GM18858 (cell line): ENCODE measurements around the gene TXNL4A.

Source experiments
- ATAC-seq: cut with Tn5 transposase; IDR thresholded peaks from one replicate; pipeline ENCODE4 v1.9.1; 2021; ENCODE audit not compliant: unreplicated experiment

The TXNL4A gene

DNA sequence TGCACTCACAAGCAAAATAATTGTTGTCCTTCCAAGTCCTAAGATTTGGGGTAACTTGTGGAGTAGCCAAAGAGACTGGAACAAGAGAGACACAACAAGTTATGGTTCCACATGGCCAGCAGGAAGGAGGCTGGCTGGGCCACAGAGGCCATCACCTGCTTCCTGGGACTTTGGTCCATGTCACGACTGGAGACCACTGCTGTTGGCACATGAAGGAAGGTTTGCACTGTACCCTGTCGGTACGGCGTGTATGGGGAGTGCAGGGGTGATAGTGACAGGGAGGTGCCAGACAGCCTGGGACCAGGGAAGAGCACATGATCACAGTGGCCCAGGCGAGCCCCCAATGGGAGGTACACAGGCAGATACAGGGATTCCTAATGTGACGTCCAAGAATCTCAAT, 52.4 kb downstream of the TXNL4A start:
- no peak for ATAC-seq

DNA sequence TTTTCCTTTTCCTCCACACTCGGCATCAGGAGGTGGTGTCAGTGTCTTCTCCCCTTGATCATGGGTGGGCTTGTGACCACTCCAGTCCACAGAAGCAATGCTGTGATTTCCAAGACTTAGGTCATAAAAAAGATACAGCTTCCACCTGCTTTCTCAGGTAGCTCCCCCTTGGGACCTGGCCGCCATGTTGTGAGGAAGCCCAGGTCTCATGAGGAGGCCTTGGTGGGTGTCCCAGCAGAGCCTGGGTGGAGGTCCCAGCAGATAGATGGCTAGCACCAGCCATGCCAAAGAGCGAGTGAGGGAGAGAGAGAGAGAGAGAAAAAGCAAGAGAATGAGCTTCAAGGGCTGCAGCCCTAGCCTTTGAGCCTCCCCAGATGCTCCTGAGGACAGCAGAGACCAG, 52.9 kb downstream of the TXNL4A start:
- no peak for ATAC-seq

DNA sequence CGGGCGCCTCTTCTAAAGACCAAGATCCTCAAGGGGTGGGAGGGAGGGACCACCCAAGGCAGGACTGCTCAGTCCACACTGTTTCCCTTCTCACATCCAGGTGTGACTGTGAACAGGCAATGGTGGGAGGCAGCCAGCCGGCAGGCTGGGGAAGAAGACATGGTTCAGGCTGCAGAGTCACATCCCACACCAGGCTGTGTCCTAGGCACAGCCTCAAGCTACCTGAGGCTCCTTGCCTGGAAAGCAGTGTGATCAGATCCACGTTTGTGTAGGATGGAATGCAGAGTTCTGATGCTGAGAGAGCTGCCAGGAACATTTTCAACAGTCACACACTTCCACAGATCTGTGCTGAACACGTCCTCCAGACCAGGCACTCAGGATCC, 53.3 kb downstream of the TXNL4A start:
- ATAC-seq = no peak

DNA sequence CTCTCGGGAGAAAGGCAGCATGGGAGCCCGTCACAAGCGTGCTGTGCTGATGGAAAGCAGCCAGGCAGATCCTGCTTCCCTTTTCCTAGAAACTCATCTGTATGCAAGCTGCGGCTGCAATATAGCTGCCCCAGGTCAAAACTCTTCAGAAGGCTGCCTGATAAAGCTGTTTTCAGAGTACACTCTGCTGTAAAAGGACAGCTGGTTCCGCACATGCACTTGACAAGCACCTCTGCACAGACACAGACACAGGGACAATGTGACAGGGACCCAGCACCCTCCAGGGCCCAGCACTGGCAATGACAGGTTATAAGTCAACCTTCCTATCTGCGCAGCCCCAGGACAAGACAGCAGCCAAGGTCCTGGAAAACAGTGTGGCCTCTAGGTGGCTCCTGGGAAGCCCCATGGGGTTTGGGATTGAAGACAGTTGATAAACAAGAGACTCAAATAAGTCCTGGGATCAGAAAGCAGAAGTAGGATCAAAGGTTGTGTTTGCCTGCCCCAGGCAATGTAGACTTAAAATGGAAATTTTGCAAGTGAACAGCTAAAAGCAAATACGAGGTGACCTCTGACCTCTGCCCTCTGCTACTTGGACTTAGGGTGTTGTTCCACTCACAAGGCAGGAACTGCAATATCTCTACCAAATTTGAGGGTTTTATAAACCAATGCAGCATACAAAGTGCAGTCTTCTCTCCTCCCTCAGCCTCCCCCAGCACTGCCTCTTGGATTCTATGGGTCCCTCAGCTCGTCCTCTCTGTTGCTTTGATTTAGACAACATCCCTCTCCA, 53.9 kb downstream of the TXNL4A start:
- ATAC-seq = no peak

DNA sequence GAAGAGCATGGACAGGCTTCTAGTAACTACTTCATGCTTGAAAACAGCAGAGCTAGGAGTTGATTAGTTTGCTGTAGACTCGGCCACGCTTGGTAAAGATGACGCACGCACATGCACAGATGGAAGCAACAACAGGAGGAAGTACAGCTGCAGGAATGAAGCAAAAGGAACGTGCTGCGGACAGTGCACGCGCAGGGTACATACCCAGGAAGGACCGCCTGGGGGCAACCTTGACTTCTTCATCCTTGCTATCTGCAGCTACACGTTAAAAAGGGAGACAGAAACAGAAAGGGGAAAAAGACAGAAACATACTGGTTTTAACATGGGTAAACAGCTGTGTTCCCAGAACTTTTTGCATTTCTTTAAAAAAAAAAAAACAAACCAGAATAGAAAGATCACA, 54.6 kb downstream of the TXNL4A start:
- ATAC-seq = no peak

DNA sequence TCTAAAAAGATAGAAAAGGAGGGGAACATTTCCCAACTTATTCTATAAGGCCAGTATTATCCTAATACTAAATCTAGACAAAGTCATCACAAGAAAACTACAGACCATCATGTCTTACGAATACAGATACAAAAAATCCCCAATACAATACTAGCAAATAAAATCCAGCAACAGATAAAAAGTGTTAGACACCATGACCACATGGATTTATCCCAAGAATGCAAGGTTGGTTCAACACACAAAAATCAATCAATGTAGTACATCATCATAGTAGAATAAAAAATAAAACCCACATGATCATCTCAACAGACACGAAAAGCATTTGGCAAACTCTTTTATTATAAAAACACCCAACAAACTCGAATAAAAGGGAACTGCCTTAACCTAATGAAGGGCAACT, 55.5 kb downstream of the TXNL4A start:
- ATAC-seq = no peak

DNA sequence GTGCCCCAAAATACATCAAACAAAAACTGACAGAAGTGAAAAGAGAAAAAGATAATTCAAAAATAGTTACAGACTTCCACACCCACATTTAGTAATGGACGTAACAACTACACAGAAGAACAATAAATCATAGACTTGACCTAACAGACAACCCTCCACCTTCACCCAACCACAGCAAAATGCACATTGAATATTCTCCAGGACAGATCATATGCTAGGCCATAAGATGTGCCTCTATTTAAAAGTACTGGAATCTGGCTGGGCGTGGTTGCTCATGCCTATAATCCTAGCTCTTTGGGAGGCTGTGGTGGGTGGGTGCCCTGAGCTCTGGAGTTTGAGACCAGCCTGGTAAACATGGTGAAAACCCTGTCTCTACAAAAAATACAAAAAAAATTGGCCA, 56.9 kb downstream of the TXNL4A start:
- no peak for ATAC-seq

DNA sequence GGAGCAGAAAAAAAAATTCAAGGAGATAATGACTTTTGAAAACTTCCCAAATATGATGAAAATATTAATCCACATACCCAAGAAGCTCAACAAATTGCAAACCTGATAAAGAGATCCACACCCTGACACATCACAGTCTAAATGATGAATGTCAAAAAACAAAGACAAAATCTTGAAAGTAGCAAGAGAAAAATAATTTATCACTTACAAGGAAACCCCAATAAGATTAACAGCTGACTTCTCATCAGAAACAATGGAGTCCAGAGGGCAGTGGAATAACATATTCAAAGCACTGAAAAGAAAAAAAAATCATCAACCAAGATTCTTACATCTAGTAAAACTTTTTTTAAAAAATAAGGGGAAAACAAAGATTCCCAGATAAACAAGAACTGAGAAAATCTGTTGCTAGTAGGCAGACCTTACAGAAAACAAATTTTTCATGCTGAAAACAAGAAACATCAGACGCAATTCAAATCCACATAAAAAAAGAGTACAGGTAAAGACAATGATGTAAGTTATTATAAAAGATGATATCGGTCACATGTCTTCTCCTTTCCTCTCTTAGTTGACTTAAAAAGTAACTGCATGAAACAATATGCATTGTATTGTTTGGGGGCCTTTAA, 58.2 kb downstream of the TXNL4A start:
- no peak for ATAC-seq

DNA sequence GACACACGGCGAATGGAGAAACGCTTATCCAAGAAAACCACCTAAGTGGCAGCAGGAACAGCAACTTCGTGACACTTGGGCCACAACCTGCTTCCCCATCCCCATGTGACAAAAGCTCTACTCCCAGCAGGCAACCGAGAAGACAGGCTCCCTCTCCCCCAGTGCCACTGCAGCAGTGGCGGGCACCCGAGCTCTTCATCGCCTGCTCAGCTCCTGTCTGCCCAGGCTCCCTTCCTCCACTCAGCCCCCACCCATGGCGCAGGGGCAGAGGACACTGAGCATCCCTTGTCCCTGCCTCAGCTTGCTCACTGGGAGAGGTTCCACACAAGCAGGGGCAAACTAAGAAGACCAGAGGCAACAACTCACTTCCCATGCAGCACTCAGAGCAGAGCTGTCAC, 59.8 kb downstream of the TXNL4A start:
- ATAC-seq = no peak

DNA sequence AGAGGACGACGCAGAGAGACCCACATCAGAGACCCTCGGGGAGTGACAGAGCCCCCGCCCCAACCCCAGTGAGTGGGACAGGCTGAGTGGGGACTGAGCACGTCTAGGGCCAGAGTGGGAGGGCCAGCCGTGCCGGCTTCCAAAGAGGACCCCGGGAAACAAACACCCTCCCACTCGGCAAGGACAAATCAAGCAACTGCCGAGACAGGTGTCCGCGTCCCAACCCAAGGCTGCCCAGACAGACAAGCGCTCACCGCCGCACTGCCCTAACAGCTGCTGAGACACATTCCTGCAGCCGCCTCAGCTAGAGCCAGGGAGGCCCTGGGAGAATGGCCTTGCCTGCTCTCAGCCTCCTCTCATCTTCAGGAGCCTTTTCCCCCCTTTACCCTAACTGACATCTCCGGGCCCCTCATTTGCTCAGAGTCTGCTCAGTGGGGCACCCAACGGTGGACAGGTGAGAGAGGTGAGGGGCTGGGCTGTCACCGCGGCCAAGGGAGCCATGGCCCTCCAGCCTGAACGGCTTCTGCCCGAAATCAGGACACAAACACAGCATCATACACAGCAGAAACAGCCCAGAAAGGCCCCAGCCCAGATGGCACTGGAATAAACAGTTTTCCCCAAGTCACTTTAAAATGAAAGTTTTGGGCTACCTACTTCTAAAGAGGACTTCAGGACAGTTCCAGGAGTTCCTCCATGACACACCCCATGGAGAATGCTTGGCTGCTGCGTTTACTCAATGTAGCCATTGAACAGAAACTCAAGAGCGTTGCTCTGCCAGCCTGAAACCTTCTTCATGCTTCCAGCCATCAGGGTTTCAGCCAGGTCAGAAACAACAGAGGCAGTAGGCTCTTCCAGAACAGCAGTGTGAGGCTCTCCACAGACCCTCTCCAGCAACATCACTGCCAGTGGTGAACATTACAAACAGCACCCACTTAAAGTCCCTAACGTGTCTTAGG, 60.5 kb downstream of the TXNL4A start:
- ATAC-seq = no peak

DNA sequence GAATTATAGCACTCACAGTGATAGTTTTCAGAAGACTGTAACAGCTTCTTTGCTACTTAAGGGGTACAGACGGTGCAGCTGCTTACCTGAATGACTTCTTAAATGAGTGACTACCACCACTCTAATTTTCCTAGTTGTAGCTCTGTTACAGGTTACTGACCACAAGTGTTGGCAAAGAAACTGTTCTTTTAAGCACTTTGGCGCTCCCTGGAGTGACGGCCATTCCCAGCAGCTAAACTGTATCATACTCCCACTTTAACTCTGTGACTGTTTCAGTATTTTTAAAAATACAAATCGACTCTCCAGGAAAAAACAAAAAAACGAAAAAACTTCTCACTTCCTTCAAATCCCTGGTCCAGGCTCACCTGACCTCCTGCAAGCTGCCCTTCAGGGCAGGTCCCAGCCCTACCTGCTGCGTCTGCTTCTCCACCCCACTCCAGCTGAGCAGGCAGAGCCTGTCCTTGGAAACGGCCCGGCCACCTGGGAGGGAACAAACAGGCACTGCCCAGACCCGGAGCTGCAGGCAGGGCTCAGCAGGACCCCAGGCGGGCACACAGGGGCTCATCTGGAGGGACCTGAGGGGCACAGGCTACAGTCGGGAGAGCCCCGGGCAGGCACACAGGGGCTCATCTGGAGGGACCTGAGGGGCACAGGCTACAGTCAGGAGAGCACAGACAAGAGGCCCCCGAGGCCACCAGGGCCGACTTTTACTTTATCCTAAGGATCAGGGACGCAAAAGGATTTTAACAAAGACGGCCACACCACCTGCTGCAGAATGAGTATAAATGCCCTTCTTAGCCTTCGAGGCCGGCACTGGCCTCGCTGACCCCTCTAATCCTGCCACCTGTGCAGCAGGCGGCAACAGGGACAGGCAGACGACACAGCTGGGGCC, 61.4 kb downstream of the TXNL4A start:
- ATAC-seq = no peak

DNA sequence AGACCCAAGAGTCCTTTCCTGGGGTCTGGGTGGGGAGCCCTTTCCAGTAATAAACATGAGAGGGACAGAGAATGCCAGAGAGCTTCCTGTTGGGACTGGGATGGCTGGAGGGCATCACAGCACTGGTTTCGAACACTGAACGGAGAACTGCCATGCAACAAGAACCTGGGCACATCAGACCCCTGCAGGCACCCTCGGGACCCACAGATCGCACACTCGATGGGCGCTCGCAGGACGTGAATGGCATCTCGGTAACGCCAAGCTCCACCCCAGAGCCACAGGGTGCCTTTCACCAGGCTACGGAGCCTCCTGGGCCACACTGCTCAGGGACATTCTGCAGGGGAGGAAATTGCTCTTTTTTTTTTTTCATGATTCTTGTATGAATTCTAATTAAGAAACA, 62.1 kb downstream of the TXNL4A start:
- no peak for ATAC-seq

DNA sequence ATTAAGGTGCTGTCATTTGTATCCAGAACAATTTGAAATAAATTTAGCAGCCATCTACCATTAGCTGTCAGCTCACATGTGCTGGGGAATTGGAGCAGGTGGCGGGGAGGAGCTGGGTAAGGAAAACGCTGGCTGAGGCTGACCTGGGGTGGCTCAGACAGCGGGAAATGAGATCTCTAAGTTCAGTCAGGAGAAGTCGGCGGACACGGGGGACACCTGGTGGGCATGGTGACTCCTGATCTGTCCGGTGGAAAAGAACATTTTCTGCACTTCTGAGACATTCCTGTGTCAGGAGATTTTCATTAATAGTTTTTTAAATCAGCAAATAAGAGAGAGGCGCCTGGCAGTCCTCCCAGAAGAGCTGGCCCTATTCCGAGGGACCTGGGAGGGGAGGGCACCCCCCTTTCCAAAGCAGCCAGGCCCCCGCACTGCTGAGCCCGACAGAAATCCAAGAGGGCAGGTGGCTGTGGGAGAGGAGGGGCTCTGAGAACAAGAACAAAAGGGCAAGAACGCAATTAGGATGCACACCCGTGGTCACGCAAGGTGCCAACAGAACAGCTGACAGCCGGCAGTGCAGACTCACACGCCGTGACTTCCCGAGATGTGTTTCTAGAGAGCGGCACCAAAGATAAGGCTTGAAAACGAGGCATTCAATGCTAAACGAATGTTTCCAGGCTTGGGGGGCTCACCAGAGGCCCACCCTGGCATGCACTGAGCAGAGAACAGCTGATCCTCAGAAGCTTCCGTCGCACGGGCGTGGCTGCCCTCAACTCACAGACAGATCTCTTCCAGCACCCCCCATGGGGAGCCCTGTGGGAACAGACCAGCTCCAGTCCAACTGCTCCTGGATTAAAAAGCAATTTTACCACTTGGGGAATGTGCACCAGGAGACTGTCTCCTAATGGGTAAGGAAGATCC, 63.3 kb downstream of the TXNL4A start:
- ATAC-seq = no peak

DNA sequence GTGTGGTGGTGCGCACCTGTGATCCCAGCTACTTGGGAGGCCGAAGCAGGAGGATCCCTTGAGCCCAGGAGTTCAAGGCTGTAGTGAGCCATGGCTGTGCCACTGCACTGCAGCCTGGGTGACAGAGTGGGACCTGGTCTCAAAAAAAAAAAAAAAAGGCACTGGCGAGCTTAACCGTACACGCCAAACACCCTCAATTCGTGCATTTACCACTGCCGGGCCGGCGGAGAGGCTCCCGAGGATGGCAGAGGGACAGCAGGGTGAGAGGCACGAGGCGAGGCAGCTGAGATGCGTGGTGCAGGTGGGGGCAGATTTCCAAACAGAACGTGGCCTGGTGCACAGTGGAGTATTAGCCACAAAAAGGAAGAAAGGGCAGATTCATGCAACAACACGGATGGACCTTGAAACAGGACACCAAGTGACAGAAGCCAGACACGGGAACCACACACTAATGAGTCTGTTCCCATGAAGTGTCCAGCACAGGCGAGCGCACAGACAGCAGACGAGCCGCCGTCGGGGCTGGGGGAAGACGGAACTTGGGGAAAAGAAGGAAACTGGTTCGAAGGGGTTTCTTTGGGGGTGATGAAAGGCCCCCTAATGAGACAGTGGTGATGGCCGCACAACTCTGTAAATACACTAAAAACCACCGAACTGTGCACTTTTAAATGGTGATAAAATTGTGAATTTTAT, 64.3 kb downstream of the TXNL4A start:
- no peak for ATAC-seq

DNA sequence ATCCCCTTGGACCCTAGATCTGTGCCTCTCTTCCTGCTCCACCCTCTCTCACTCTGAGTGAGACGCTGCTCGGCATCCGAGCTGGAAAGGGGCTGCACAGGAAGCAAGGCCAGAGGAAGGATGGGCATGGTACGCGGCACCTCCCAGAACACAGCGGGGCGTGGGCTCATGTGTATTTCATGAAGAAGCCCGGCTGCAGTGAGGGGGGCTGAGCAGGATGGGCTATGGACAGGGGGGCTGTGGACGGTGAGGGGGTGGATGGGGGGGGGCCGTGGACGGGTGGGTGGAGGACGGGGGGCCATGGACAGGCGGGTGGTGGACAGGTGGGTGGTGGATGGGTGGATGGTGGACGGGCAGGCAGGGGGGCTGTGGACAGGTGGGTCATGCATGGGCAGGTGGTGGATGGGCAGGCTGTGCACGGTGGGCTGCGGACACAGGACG, 65.4 kb downstream of the TXNL4A start:
- no peak for ATAC-seq

DNA sequence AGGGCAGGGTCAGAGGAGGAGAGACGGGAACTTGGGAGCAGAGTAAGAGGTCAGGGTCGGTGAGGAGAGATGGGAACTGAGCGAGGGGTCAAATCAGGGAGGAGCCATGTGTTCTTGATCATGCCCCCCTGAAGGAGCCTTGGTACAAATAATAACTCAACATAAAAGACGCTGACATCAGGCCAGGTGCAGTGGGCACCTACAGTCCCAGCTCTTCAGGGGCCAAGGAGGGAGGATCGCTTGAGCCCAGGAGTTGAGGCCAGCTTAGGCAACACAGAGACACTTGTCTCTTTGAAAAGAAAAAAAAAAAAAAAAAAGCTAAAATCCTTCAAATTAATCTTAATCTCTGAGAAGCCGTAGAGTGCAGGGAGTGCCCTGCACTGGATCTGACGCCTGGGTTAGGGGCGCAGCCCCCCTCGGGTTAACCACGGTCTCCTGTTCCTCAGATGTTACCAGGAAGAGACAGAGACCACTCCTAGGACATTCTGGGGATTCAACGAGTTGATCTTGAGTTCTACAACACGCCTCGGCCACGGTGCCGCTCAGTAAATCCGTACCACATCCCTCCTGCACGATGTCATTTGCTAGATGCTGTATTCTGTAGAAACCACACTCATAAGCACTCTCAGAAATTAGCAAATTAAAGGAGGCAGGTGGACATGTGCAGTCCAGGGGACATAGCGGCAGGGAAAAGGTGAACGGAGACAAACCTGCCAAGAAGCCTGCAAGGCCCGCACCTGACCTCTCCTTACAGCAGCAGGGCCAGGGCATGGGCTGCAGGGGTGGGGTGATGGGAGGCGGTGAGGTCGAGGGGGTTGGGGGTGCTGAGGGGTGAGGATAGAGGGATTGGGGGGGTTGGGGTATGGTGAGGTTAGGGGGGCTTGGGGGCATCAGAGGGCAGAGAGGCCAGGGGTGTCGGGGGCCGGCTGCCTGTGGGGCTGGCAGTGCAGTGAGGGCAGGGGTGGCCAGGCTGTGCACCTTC, 66.1 kb downstream of the TXNL4A start:
- ATAC-seq = no peak
